ENCODE data around the gene ANGPT4.
"Not testable (repeated sequence)": the region's sequence is repeated elsewhere in the genome, so short reads cannot be mapped to it uniquely, and the experiment has no call there.

The ANGPT4 gene

GRCh38 chr20:844473-845225 lies 71.5 kb downstream of the ANGPT4 start:
- DNase-seq (ENCODE audit: low read depth): peak; percentile 86

GRCh38 chr20:843912-844311 lies 72.2 kb downstream of the ANGPT4 start:
- DNase-seq (ENCODE audit: low read depth): no peak

GRCh38 chr20:842547-842940 lies 73.6 kb downstream of the ANGPT4 start:
- no peak for DNase-seq (ENCODE audit: low read depth)

- no peak for DNase-seq (ENCODE audit: low read depth)
Measured at GRCh38 chr20:841568-842546, 74.3 kb downstream of the ANGPT4 start.

GRCh38 chr20:840858-841567 lies 75.1 kb downstream of the ANGPT4 start:
- DNase-seq (ENCODE audit: low read depth): no peak

GRCh38 chr20:840503-840857 lies 75.7 kb downstream of the ANGPT4 start:
- DNase-seq (ENCODE audit: low read depth): no peak

GRCh38 chr20:839626-840025 lies 76.5 kb downstream of the ANGPT4 start:
- DNase-seq (ENCODE audit: low read depth): no peak

GRCh38 chr20:839015-839414 lies 77.1 kb downstream of the ANGPT4 start:
- no peak for DNase-seq (ENCODE audit: low read depth)

GRCh38 chr20:836190-836589 lies 79.9 kb downstream of the ANGPT4 start:
- DNase-seq (ENCODE audit: low read depth): no peak

GRCh38 chr20:835608-836045 lies 80.5 kb downstream of the ANGPT4 start:
- no peak for DNase-seq (ENCODE audit: low read depth)

GRCh38 chr20:834151-834746 lies 81.9 kb downstream of the ANGPT4 start:
- no peak for DNase-seq (ENCODE audit: low read depth)

GRCh38 chr20:833450-834150 lies 82.5 kb downstream of the ANGPT4 start, which contains the start of gene FAM110A:
Gene FAM110A (plus strand): TSS chr20:833715. CDS start chr20:844805, 11,090 bp downstream.
- DNase-seq (ENCODE audit: low read depth): peak; percentile 87

- no peak for DNase-seq (ENCODE audit: low read depth)
Measured at GRCh38 chr20:833121-833449, 83.0 kb downstream of the ANGPT4 start.

GRCh38 chr20:831956-832355 lies 84.2 kb downstream of the ANGPT4 start:
- no peak for DNase-seq (ENCODE audit: low read depth)

- no peak for DNase-seq (ENCODE audit: low read depth)
Measured at GRCh38 chr20:831251-831650, 84.9 kb downstream of the ANGPT4 start.

- DNase-seq (ENCODE audit: low read depth): no peak
Measured at GRCh38 chr20:830011-830521, 86.1 kb downstream of the ANGPT4 start.

- DNase-seq (ENCODE audit: low read depth): no peak
Measured at GRCh38 chr20:829551-829950, 86.6 kb downstream of the ANGPT4 start.

- DNase-seq (ENCODE audit: low read depth): no peak
Measured at GRCh38 chr20:828987-829386, 87.1 kb downstream of the ANGPT4 start.

GRCh38 chr20:827981-828380 lies 88.2 kb downstream of the ANGPT4 start:
- not testable (repeated sequence) for DNase-seq (ENCODE audit: low read depth)

- DNase-seq (ENCODE audit: low read depth): no peak
Measured at GRCh38 chr20:826695-827323, 89.3 kb downstream of the ANGPT4 start.
